Measurements from ENCODE around the gene TRIM77.
"Not testable (repeated sequence)": the region's sequence is repeated elsewhere in the genome, so short reads cannot be mapped to it uniquely, and the experiment has no call there.

TRIM77 gene

GRCh38 chr11:89736566-89736965, 26.5 kb downstream of the TRIM77 start:
- Histone ChIP-seq H3K4me2 (ENCODE audit: low read depth, low read length, poor library complexity, severe bottlenecking) (no peak overlapping the region), H3K4me3 (ENCODE audit: low read length, poor library complexity, severe bottlenecking) (no peak overlapping the region), H3K79me2 (ENCODE audit: insufficient read depth, low read length) (no peaks in the 10 kb centered on the region), H3F3A (ENCODE audit: low read depth) (no peaks in the 10 kb centered on the region), H3K9ac (ENCODE audit: low read depth, low read length, poor library complexity, severe bottlenecking) (no peak overlapping the region), H3K27me3 (ENCODE audit: insufficient read depth, low read length, poor library complexity, severe bottlenecking) (no peaks in the 10 kb centered on the region), H3K4me1 (ENCODE audit: insufficient read depth, low read length, poor library complexity, severe bottlenecking) (no peaks in the 10 kb centered on the region), H3K9me3 (ENCODE audit: insufficient read depth, low read depth, low read length) (no peaks in the 10 kb centered on the region), H2AFZ (ENCODE audit: low read length) (no peak overlapping the region), H3K36me3 (ENCODE audit: insufficient read depth, low read length) (no peaks in the 10 kb centered on the region), H3K9me2 (replicated peaks; ENCODE audit: low read depth, low read length) (no peaks in the 10 kb centered on the region), H4K20me1 (ENCODE audit: insufficient read depth, low read length, poor library complexity, severe bottlenecking) (no peaks in the 10 kb centered on the region)
- no peak for TF ChIP-seq EZH2phosphoT487 (IDR thresholded peaks at IDR 0.05; ENCODE audit: borderline replicate concordance)

GRCh38 chr11:89737116-89737515, 27.0 kb downstream of the TRIM77 start:
- Histone ChIP-seq H3K4me2 (ENCODE audit: low read depth, low read length, poor library complexity, severe bottlenecking) (no peak overlapping the region), H3K79me2 (ENCODE audit: insufficient read depth, low read length) (no peaks in the 10 kb centered on the region), H3K9me2 (replicated peaks; ENCODE audit: low read depth, low read length) (no peaks in the 10 kb centered on the region), H2AFZ (ENCODE audit: low read length) (no peak overlapping the region), H4K20me1 (ENCODE audit: insufficient read depth, low read length, poor library complexity, severe bottlenecking) (no peaks in the 10 kb centered on the region), H3K9me3 (ENCODE audit: insufficient read depth, low read depth, low read length) (no peaks in the 10 kb centered on the region), H3K36me3 (ENCODE audit: insufficient read depth, low read length) (no peaks in the 10 kb centered on the region), H3K4me1 (ENCODE audit: insufficient read depth, low read length, poor library complexity, severe bottlenecking) (no peaks in the 10 kb centered on the region), H3K27me3 (ENCODE audit: insufficient read depth, low read length, poor library complexity, severe bottlenecking) (no peaks in the 10 kb centered on the region), H3F3A (ENCODE audit: low read depth) (no peaks in the 10 kb centered on the region), H3K4me3 (ENCODE audit: low read length, poor library complexity, severe bottlenecking) (no peak overlapping the region), H3K9ac (ENCODE audit: low read depth, low read length, poor library complexity, severe bottlenecking) (no peak overlapping the region)
- no peak for TF ChIP-seq CTCF (conservative IDR thresholded peaks at IDR 0.05; ENCODE audit: low read length)
- no peak for TF ChIP-seq EZH2phosphoT487 (IDR thresholded peaks at IDR 0.05; ENCODE audit: borderline replicate concordance)

GRCh38 chr11:89741406-89741805, 31.3 kb downstream of the TRIM77 start:
- H4K20me1 ChIP-seq (ENCODE audit: insufficient read depth, low read length, poor library complexity, severe bottlenecking); H3K9ac ChIP-seq (ENCODE audit: low read depth, low read length, poor library complexity, severe bottlenecking); H3K4me3 ChIP-seq (ENCODE audit: low read length, poor library complexity, severe bottlenecking); H3K27me3 ChIP-seq (ENCODE audit: insufficient read depth, low read length, poor library complexity, severe bottlenecking); H3K4me1 ChIP-seq (ENCODE audit: insufficient read depth, low read length, poor library complexity, severe bottlenecking); H3F3A ChIP-seq (ENCODE audit: low read depth); H3K79me2 ChIP-seq (ENCODE audit: insufficient read depth, low read length); H3K36me3 ChIP-seq (ENCODE audit: insufficient read depth, low read length); H3K9me2 ChIP-seq (replicated peaks; ENCODE audit: low read depth, low read length); H3K9me3 ChIP-seq (ENCODE audit: insufficient read depth, low read depth, low read length); H3K4me2 ChIP-seq (ENCODE audit: low read depth, low read length, poor library complexity, severe bottlenecking); H2AFZ ChIP-seq (ENCODE audit: low read length): not testable (repeated sequence)

GRCh38 chr11:89744158-89744557, 34.1 kb downstream of the TRIM77 start:
- not testable (repeated sequence) for H3K36me3 ChIP-seq (ENCODE audit: insufficient read depth, low read length); H3K9me3 ChIP-seq (ENCODE audit: insufficient read depth, low read depth, low read length); H3F3A ChIP-seq (ENCODE audit: low read depth); H3K9me2 ChIP-seq (replicated peaks; ENCODE audit: low read depth, low read length); H3K79me2 ChIP-seq (ENCODE audit: insufficient read depth, low read length); H3K4me2 ChIP-seq (ENCODE audit: low read depth, low read length, poor library complexity, severe bottlenecking); H3K4me3 ChIP-seq (ENCODE audit: low read length, poor library complexity, severe bottlenecking); H3K9ac ChIP-seq (ENCODE audit: low read depth, low read length, poor library complexity, severe bottlenecking); H3K27me3 ChIP-seq (ENCODE audit: insufficient read depth, low read length, poor library complexity, severe bottlenecking); H4K20me1 ChIP-seq (ENCODE audit: insufficient read depth, low read length, poor library complexity, severe bottlenecking); H3K4me1 ChIP-seq (ENCODE audit: insufficient read depth, low read length, poor library complexity, severe bottlenecking); H2AFZ ChIP-seq (ENCODE audit: low read length)

- not testable (repeated sequence) for H2AFZ ChIP-seq (ENCODE audit: low read length); H3K9me2 ChIP-seq (replicated peaks; ENCODE audit: low read depth, low read length); H3K36me3 ChIP-seq (ENCODE audit: insufficient read depth, low read length); H3K4me2 ChIP-seq (ENCODE audit: low read depth, low read length, poor library complexity, severe bottlenecking); H4K20me1 ChIP-seq (ENCODE audit: insufficient read depth, low read length, poor library complexity, severe bottlenecking); H3K4me3 ChIP-seq (ENCODE audit: low read length, poor library complexity, severe bottlenecking); H3K4me1 ChIP-seq (ENCODE audit: insufficient read depth, low read length, poor library complexity, severe bottlenecking); H3K9ac ChIP-seq (ENCODE audit: low read depth, low read length, poor library complexity, severe bottlenecking); H3K79me2 ChIP-seq (ENCODE audit: insufficient read depth, low read length); H3K27me3 ChIP-seq (ENCODE audit: insufficient read depth, low read length, poor library complexity, severe bottlenecking); H3K9me3 ChIP-seq (ENCODE audit: insufficient read depth, low read depth, low read length); H3F3A ChIP-seq (ENCODE audit: low read depth)
Observed at GRCh38 chr11:89750822-89751221, 40.7 kb downstream of the TRIM77 start.
